Smooth muscle cell of the umbilical artery (primary cell): Measurements from ENCODE around the gene SPCS2. TPM values are rescaled to one million over a fixed set of nuclear protein-coding genes. Genes with fewer than 3 reads are reported as not detected.

Source experiments
- total RNA-seq: library from RNA; depleted of rRNA; stranded (reverse); fragments of >200 nt; gene quantifications from 2 replicates; pipeline ENCODE4 v1.2.3, GENCODE V29; 2014

SPCS2 gene
- total RNA-seq: 30.0 and 31.6 TPM in 2 replicates

GRCh38 chr11:74948898-74949752 is at the start of gene SPCS2, which contains the start of gene XRRA1:
TSS of gene SPCS2 (plus strand) at chr11:74949266. CDS start at chr11:74949286, 20 bp downstream.
TSS of gene XRRA1 (minus strand) at chr11:74949091. CDS start at chr11:74940878, 8,213 bp downstream.

GRCh38 chr11:74988541-74989259 is 39.6 kb downstream of the SPCS2 start, which contains the start of gene NEU3:
TSS of gene NEU3 (plus strand) at chr11:74988933. CDS start at chr11:74989061, 128 bp downstream.

Other genes starting within 250 kb of the SPCS2 start
- gene CHRDL2, start 217.8 kb upstream of the SPCS2 start, total RNA-seq: not detected in 2 replicates
- gene RNF169, start 200.4 kb upstream of the SPCS2 start, total RNA-seq: 16.9 and 22.9 TPM in 2 replicates
- gene XRRA1, start 175 bp upstream of the SPCS2 start, total RNA-seq: 20.5 and 25.9 TPM in 2 replicates
- gene NEU3, start 39.7 kb downstream of the SPCS2 start, total RNA-seq: 6.8 and 7.5 TPM in 2 replicates
- not detected in 2 replicates for gene OR2AT4, start 147.6 kb downstream of the SPCS2 start, total RNA-seq
- gene SLCO2B1, start 201.8 kb downstream of the SPCS2 start, total RNA-seq: 0.30 and 0.88 TPM in 2 replicates